ENCODE measurements around the gene MPHOSPH10. TPM values are rescaled to one million over a fixed set of nuclear protein-coding genes. Genes with fewer than 3 reads are reported as not detected.

The MPHOSPH10 gene
- total and polyA plus RNA-seq, 9 donors: 19.9 to 38.8 (median 28.9) TPM

DNA sequence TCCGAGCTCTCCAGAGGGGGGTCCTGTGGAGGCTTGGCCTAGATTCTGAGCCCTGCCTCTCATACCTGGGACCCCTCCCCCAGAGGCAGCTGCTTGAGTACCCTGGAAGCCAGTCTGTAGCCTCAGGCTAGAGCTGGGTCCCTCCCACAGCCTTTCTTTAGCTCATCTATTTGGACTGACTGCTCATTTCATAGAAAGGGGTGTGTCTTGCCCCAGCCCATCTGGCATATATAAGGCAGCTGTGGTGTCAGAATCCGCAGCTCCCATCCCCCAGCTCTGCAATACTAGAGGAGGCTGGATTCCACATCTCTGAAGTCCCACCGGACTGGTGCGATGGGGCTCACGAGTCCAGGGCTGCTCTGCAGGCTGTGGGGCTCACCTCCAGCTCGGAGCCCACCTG, 26.1 kb downstream of the MPHOSPH10 start:
- 32 to 55% (median 50%) methylated on average over 6 of the region's 6 CpGs for WGBS, 3 donors

DNA sequence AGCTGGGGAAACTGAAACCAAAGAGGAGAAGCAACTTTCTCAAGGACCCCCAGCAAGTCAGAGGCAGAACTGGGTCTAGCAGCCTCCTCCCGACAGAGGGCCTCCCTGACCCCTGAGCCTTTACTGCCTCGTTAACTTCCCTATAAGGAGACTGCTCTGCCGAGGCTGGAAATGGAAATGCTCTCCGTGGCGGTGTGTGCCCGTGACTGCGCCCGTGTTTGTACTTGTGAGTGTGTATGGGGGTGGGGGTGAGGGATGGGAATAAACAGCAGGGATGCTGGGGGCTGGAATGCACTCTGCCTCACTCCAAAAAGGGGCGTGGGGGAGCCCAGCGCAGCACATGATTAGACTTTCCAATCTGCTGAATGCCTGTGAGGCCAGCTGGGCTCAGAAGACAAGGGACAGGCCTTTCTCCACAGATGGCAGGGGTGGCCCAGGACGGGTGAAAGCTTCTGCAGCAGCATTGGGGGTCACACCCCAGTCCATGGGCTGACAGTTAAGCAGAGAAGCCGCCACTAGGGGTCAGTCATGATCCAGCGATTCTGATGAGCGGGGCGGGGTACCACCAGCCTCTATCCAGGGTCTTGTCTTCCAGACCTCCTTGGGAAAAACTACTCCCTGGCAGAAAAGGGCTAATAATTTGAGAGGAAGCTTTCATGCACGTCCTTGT, 26.8 kb downstream of the MPHOSPH10 start:
- Histone ChIP-seq H3K4me3 (no peak overlapping the region), H3K4me1 (ENCODE audit: insufficient read depth) (no peaks in the 10 kb centered on the region), H3K9me3 (no peaks in the 10 kb centered on the region), H3K27me3 (no peaks in the 10 kb centered on the region), H3K27ac (no peak overlapping the region), H3K36me3 (no peaks in the 10 kb centered on the region)
- TF ChIP-seq POLR2A (IDR thresholded peaks at IDR 0.05) (no peak), EP300 (IDR thresholded peaks at IDR 0.05) (no peak)
- TF ChIP-seq, protein P1, sequence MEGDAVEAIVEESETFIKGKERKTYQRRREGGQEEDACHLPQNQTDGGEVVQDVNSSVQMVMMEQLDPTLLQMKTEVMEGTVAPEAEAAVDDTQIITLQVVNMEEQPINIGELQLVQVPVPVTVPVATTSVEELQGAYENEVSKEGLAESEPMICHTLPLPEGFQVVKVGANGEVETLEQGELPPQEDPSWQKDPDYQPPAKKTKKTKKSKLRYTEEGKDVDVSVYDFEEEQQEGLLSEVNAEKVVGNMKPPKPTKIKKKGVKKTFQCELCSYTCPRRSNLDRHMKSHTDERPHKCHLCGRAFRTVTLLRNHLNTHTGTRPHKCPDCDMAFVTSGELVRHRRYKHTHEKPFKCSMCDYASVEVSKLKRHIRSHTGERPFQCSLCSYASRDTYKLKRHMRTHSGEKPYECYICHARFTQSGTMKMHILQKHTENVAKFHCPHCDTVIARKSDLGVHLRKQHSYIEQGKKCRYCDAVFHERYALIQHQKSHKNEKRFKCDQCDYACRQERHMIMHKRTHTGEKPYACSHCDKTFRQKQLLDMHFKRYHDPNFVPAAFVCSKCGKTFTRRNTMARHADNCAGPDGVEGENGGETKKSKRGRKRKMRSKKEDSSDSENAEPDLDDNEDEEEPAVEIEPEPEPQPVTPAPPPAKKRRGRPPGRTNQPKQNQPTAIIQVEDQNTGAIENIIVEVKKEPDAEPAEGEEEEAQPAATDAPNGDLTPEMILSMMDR (IDR thresholded peaks at IDR 0.05): no peak
- peak; percentile 31 to 51 (median 43) for DNase-seq
- WGBS, 3 donors: 6 to 12% (median 10%) methylated on average over 16 of the region's 16 CpGs
- intact Hi-C loops (cut with DNase I): no loop called here

More for the DNA sequence above, 26.1 kb downstream of the MPHOSPH10 start:
- no peak for DNase-seq
- intact Hi-C loops (cut with DNase I): no loop called here
- H3K27me3 ChIP-seq: no peaks in the 10 kb centered on the region
- no peaks in the 10 kb centered on the region for H3K9me3 ChIP-seq
- H3K4me3 ChIP-seq: no peak overlapping the region
- no peak overlapping the region for H3K27ac ChIP-seq
- H3K36me3 ChIP-seq: no peaks in the 10 kb centered on the region
- no peaks in the 10 kb centered on the region for H3K4me1 ChIP-seq (ENCODE audit: insufficient read depth)
- TF ChIP-seq, protein P1 (IDR thresholded peaks at IDR 0.05): no peak
- no peak for TF ChIP-seq EP300 (IDR thresholded peaks at IDR 0.05)
- TF ChIP-seq POLR2A (IDR thresholded peaks at IDR 0.05): no peak

DNA sequence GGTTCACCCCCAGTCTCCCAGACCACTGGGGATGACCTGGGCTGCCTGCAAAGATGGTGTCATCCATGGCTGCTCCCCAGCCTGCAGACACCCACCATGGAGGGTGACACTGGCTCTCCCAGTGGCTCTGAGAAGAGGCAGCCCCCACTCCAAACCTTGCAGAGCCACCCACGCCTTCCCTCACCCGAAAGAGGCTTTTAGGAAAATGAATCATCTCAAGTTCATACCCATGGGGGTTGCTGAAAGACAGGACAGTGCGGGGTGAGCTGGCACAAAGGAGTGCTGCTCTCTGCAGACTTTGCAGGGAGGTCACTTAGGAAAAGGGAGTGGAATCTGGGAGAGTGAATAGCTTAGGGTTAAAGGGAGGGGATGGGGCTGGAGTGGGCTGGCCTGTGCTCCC, 36.4 kb downstream of the MPHOSPH10 start:
- intact Hi-C loops (cut with DNase I): no loop called here
- TF ChIP-seq, protein P1 (IDR thresholded peaks at IDR 0.05): no peak
- TF ChIP-seq POLR2A (IDR thresholded peaks at IDR 0.05) (no peak), EP300 (IDR thresholded peaks at IDR 0.05) (no peak)
- Histone ChIP-seq H3K36me3 (no peaks in the 10 kb centered on the region), H3K4me1 (ENCODE audit: insufficient read depth) (no peaks in the 10 kb centered on the region), H3K27ac (no peak overlapping the region), H3K27me3 (no peaks in the 10 kb centered on the region), H3K4me3 (no peak overlapping the region), H3K9me3 (no peaks in the 10 kb centered on the region)
- no peak for DNase-seq
- WGBS, 3 donors: 56 to 65% (median 58%) methylated on average over 3 of the region's 3 CpGs

DNA sequence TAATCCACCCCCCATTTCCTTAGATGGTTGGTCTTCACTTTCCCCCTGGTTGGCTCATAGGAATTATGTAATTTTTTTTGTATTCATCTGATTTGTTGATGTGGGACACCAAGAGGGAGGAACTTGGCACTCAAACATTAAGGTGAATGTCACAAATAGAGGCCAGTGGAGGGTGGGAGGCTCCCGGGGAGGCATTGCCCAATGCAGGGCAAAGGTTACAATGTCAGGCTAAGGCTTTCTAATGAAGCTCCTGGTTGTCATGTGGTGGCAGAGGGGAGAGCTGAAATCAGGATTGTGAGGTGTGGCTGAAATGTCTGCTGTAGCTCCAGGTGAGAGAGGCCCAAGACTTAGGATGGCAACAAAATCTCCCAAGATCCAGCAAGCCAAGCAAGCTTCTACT, 42.7 kb downstream of the MPHOSPH10 start:
- Histone ChIP-seq H3K27ac (no peak overlapping the region), H3K4me1 (ENCODE audit: insufficient read depth) (no peaks in the 10 kb centered on the region), H3K4me3 (no peak overlapping the region), H3K36me3 (no peaks in the 10 kb centered on the region), H3K27me3 (no peaks in the 10 kb centered on the region), H3K9me3 (no peaks in the 10 kb centered on the region)
- DNase-seq: no peak
- TF ChIP-seq, protein P1 (IDR thresholded peaks at IDR 0.05): no peak
- TF ChIP-seq POLR2A (IDR thresholded peaks at IDR 0.05): no peak
- intact Hi-C loops (cut with DNase I): no loop called here
- 37 to 55% (median 50%) methylated on average over 1 of the region's 1 CpG for WGBS, 3 donors
